NCI-H82 (cell line): ENCODE data around the gene LARGE1.
"Not testable (repeated sequence)": the region's sequence is repeated elsewhere in the genome, so short reads cannot be mapped to it uniquely, and the experiment has no call there.

Source experiments
- DNase-seq: peaks from one replicate; lab custom pipeline; 2025; lab: John Stamatoyannopoulos, UW

The LARGE1 gene

GRCh38 chr22:33418484-33418883 is 501.8 kb downstream of the LARGE1 start:
- peak; percentile 52 for DNase-seq

GRCh38 chr22:33415401-33415800 is 504.9 kb downstream of the LARGE1 start:
- DNase-seq: no peak

GRCh38 chr22:33409079-33409478 is 511.2 kb downstream of the LARGE1 start:
- no peak for DNase-seq

- DNase-seq: no peak
Measured at GRCh38 chr22:33405194-33405593, 515.1 kb downstream of the LARGE1 start.

GRCh38 chr22:33404723-33405122 is 515.6 kb downstream of the LARGE1 start:
- no peak for DNase-seq

GRCh38 chr22:33402325-33402724 is 518.0 kb downstream of the LARGE1 start:
- no peak for DNase-seq

- no peak for DNase-seq
Measured at GRCh38 chr22:33401291-33401690, 519.0 kb downstream of the LARGE1 start.

GRCh38 chr22:33400891-33401290 is 519.4 kb downstream of the LARGE1 start:
- DNase-seq: no peak

GRCh38 chr22:33400061-33400840 is 520.0 kb downstream of the LARGE1 start:
- DNase-seq: no peak

- no peak for DNase-seq
Measured at GRCh38 chr22:33397381-33397907, 522.8 kb downstream of the LARGE1 start.

GRCh38 chr22:33393432-33393831 is 526.8 kb downstream of the LARGE1 start:
- DNase-seq: no peak

GRCh38 chr22:33391298-33391697 is 529.0 kb downstream of the LARGE1 start:
- no peak for DNase-seq

GRCh38 chr22:33389936-33390335 is 530.3 kb downstream of the LARGE1 start:
- peak; percentile 81 for DNase-seq

- DNase-seq: no peak
Measured at GRCh38 chr22:33386270-33386669, 534.0 kb downstream of the LARGE1 start.

GRCh38 chr22:33385611-33386010 is 534.7 kb downstream of the LARGE1 start:
- DNase-seq: no peak

GRCh38 chr22:33382436-33382835 is 537.8 kb downstream of the LARGE1 start:
- no peak for DNase-seq

- DNase-seq: no peak
Measured at GRCh38 chr22:33381531-33382406, 538.5 kb downstream of the LARGE1 start.

- no peak for DNase-seq
Measured at GRCh38 chr22:33380789-33381530, 539.3 kb downstream of the LARGE1 start.

- DNase-seq: no peak
Measured at GRCh38 chr22:33379836-33380235, 540.4 kb downstream of the LARGE1 start.

- no peak for DNase-seq
Measured at GRCh38 chr22:33372875-33373274, 547.4 kb downstream of the LARGE1 start.

- not testable (repeated sequence) for DNase-seq
Measured at GRCh38 chr22:33363256-33363655, 557.0 kb downstream of the LARGE1 start.

- DNase-seq: no peak
Measured at GRCh38 chr22:33362702-33363101, 557.6 kb downstream of the LARGE1 start.
